AG10803 (cell line): ENCODE measurements around the gene SCUBE1.

Source experiments
- DNase-seq: peaks from one replicate; pipeline ENCODE4 v3.0.0; 2010; ENCODE audit warnings: low read depth
- H3K4me3 ChIP-seq: 2 replicates; pipeline ENCODE4 v1.5.1; 2011; ENCODE audit warnings: mild to moderate bottlenecking, low read length, control low read depth
- CTCF ChIP-seq: conservative IDR thresholded peaks from 2 replicates; pipeline ENCODE4 v1.5.1; 2011; ENCODE audit warnings: mild to moderate bottlenecking, low read length, control low read depth, inconsistent platforms

SCUBE1 gene

DNA sequence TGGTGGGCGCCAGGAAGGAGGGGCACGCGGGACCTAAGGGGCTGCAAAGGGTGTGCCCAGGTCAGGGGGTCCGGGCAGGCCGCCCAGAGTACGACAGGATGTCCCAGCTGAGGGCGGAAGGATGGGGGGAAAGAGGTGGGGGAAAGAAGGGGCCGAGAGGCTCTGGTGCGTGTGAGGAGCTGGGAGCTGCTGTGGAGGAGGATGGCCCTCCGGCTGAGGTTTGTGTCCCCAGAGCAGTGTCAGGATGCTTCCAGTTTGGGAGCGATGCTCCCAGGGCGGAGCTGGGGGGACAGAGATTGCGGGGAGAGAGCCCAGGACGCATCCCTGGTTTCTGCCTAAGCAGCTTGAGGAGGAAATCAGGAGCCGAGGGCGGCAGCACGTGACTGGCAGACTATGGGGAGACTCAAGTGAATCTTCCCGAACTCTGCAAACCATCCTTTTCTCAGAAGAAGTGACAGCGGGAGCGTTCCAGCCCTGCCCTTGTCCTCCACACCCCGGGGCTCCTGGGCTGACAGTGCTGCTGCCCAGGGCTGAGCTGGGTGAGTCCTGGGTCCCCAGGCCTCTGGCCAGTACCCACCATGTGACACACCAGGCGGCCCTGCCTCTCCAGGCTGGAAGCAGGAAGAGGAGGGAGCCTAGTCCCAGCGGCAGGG, 136.5 kb downstream of the SCUBE1 start:
- H3K4me3 ChIP-seq, result no peak overlapping the region
- TF ChIP-seq CTCF, result no peak
- no peak for DNase-seq

- no peak for DNase-seq
- no peak overlapping the region for H3K4me3 ChIP-seq
- no peak for TF ChIP-seq CTCF
These were observed 137.2 kb downstream of the SCUBE1 start for GRCh38 chr22:43205748-43206508.

DNA sequence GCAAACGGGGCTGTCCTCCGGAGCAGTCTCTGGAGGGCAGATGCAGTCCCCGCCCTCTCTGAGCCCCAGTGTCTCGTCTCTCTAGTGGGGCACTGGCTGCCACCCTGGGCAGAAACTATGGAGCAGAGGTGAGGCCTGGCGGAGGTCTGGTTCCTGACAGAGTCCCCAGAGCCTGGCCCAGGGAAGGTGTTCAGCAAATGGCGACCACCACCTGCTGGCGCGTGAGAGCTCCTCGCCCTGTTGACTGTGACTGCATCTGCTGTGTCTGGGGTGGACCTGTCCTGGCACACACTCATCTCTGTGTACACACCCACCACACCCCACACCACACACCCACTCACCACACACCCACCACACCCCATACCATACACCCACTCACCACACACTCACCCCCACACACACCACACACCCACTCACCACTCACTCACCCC, 137.9 kb downstream of the SCUBE1 start:
- no peak overlapping the region for H3K4me3 ChIP-seq
- DNase-seq, result no peak
- TF ChIP-seq CTCF, result no peak

DNA sequence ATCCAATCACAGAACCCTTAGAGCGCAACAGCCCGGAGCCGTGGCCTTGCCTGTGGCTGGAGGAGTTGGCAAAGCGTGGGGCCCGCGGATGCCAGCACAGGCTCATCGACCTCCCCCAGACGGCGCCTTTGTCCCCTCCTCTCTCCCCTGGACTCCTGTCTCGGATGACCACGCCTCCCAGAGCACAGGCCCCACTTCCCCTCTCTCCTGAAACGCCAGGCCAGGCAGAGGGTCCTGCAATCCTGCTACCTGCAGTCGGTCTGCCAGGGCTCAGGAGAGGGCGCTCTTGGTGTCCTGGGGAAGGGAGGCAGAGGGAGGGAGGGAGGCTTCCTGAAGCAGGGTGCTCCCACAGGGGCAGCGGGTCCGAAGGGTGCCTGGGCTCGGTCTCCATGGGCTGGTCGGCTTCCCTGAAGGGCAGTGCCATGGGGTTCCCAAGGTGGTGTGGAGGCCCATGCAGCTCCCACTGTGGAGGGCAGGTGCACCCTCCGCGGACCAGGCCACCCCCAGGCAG, 139.6 kb downstream of the SCUBE1 start:
- no peak for DNase-seq
- no peak overlapping the region for H3K4me3 ChIP-seq
- no peak for TF ChIP-seq CTCF

- TF ChIP-seq CTCF, result no peak
- no peak overlapping the region for H3K4me3 ChIP-seq
- DNase-seq, result no peak
These were observed 140.3 kb downstream of the SCUBE1 start for GRCh38 chr22:43202756-43203410.

GRCh38 chr22:43202326-43202725, 140.8 kb downstream of the SCUBE1 start:
- no peak for DNase-seq
- TF ChIP-seq CTCF, result no peak
- no peak overlapping the region for H3K4me3 ChIP-seq
